Thoracic aorta (tissue), 2 donors: Measurements from ENCODE around the gene GABRG3. TPM values are rescaled to one million over a fixed set of nuclear protein-coding genes. Genes with fewer than 3 reads are reported as not detected.

Experiments
- ATAC-seq: fragments of 150-250 bp; one replicate; pipeline ENCODE4 v1.8.0; 2017; ENCODE audit warnings: low read depth; ENCODE audit not compliant: insufficient number of reproducible peaks, low FRiP score
- DNase-seq: peaks from one replicate; pipeline ENCODE4 v3.0.0-alpha.2; 2020; ENCODE audit warnings: low spot score
- H3K27ac ChIP-seq, 2 donors: fragments of 200-600 bp; sonication (generic); 1 replicate in 1 of 2; 2 replicates in 1 of 2; pipeline ENCODE4 v1.5.1; 2016; ENCODE audit warnings: mild to moderate bottlenecking in 2 of 2, moderate library complexity in 2 of 2
- H3K27me3 ChIP-seq: fragments of 200-600 bp; sonication (generic); replicated peaks from 2 replicates; pipeline ENCODE4 v1.6.0; 2016; ENCODE audit warnings: mild to moderate bottlenecking; ENCODE audit not compliant: insufficient read depth
- H3K36me3 ChIP-seq: fragments of 200-600 bp; sonication (generic); one replicate; pipeline ENCODE4 v1.5.1; 2016
- H3K4me1 ChIP-seq, 2 donors: fragments of 200-600 bp; sonication (generic); 1 replicate in 1 of 2; 2 replicates in 1 of 2; pipeline versions ENCODE4 v1.5.1 to v1.6.0; 2016; ENCODE audit warnings: low read depth in 2 of 2, mild to moderate bottlenecking in 1 of 2; ENCODE audit not compliant: control insufficient read depth in 1 of 2
- H3K4me3 ChIP-seq: fragments of 200-600 bp; sonication (generic); 2 replicates; pipeline ENCODE4 v1.5.1; 2016; ENCODE audit warnings: mild to moderate bottlenecking
- H3K9me3 ChIP-seq: fragments of 200-600 bp; sonication (generic); 2 replicates; pipeline ENCODE4 v1.5.1; 2016
- total RNA-seq, 2 donors: library from RNA; depleted of rRNA; stranded (reverse); fragments of >200 nt; gene quantifications; one replicate each; pipeline versions ENCODE4 v1.1.0 to v1.2.3, GENCODE V29; 2016
- TF ChIP-seq, protein P1 (sequence below): fragments of 200-600 bp; sonication (generic); IDR thresholded peaks from one replicate; pipeline ENCODE4 v1.5.1; 2019; ENCODE audit warnings: antibody characterized with exemption

The GABRG3 gene
- total RNA-seq, 2 donors from 2014 or later = not detected

DNA sequence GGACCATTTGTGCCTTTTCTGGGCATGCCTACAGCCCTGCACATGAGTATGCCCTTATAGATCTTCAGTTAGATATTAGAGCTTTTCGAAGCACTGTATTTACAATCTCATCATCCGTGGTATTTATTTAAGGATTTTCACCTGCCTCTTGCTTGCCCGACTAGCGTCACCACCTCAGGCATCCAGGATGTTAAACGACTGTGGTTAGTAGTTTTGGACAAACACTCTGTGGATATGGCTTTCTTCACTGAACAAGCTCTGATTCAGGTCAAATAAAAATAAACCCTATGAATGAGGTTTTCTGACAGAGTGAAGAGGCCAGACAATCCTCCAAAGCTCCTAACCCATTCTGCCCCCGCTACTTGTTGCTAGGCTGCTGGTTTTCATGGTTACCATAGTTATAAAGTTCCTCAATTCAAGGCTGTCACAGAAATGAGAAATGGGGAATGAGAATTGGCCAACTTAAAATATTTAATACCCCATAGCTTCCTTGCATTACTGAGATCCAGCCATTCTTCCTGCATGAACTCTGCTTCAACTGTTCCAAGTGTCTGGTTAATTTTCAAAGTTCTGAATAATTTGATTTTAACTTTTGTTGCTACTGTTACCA is 440.1 kb downstream of the GABRG3 start:
- Histone ChIP-seq H3K9me3 (no peaks in the 10 kb centered on the region), H3K4me3 (no peak overlapping the region), H3K27me3 (no peaks in the 10 kb centered on the region), H3K27ac (no peak overlapping the region), H3K4me1 (no peaks in the 10 kb centered on the region), H3K36me3 (no peaks in the 10 kb centered on the region)
- TF ChIP-seq, protein P1, sequence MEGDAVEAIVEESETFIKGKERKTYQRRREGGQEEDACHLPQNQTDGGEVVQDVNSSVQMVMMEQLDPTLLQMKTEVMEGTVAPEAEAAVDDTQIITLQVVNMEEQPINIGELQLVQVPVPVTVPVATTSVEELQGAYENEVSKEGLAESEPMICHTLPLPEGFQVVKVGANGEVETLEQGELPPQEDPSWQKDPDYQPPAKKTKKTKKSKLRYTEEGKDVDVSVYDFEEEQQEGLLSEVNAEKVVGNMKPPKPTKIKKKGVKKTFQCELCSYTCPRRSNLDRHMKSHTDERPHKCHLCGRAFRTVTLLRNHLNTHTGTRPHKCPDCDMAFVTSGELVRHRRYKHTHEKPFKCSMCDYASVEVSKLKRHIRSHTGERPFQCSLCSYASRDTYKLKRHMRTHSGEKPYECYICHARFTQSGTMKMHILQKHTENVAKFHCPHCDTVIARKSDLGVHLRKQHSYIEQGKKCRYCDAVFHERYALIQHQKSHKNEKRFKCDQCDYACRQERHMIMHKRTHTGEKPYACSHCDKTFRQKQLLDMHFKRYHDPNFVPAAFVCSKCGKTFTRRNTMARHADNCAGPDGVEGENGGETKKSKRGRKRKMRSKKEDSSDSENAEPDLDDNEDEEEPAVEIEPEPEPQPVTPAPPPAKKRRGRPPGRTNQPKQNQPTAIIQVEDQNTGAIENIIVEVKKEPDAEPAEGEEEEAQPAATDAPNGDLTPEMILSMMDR = no peak
- no peak for ATAC-seq
- DNase-seq = no peak

GRCh38 chr15:27412415-27412814 is 441.4 kb downstream of the GABRG3 start:
- no peak overlapping the region for H3K27ac ChIP-seq
- no peaks in the 10 kb centered on the region for H3K36me3 ChIP-seq
- H3K4me3 ChIP-seq = no peak overlapping the region
- TF ChIP-seq, protein P1 = no peak
- no peaks in the 10 kb centered on the region for H3K4me1 ChIP-seq
- H3K27me3 ChIP-seq = no peaks in the 10 kb centered on the region
- ATAC-seq (no peak), DNase-seq (no peak)
- no peaks in the 10 kb centered on the region for H3K9me3 ChIP-seq

- ATAC-seq (no peak), DNase-seq (no peak)
- no peaks in the 10 kb centered on the region for H3K4me1 ChIP-seq
- no peaks in the 10 kb centered on the region for H3K9me3 ChIP-seq
- no peak overlapping the region for H3K27ac ChIP-seq
- no peak overlapping the region for H3K4me3 ChIP-seq
- H3K36me3 ChIP-seq = no peaks in the 10 kb centered on the region
- H3K27me3 ChIP-seq = no peaks in the 10 kb centered on the region
- TF ChIP-seq, protein P1 = no peak
These were observed 443.3 kb downstream of the GABRG3 start for GRCh38 chr15:27414168-27414870.

GRCh38 chr15:27418726-27419125 is 447.7 kb downstream of the GABRG3 start:
- no peaks in the 10 kb centered on the region for H3K36me3 ChIP-seq
- H3K4me1 ChIP-seq = no peaks in the 10 kb centered on the region
- H3K27ac ChIP-seq = no peak overlapping the region
- H3K4me3 ChIP-seq = no peak overlapping the region
- H3K9me3 ChIP-seq = no peaks in the 10 kb centered on the region
- no peaks in the 10 kb centered on the region for H3K27me3 ChIP-seq
- TF ChIP-seq, protein P1 = no peak
- DNase-seq = no peak
- no peak for ATAC-seq

GRCh38 chr15:27422997-27423396 is 452.0 kb downstream of the GABRG3 start:
- no peak for ATAC-seq
- H3K36me3 ChIP-seq = no peaks in the 10 kb centered on the region
- no peak for DNase-seq
- no peak overlapping the region for H3K27ac ChIP-seq
- no peaks in the 10 kb centered on the region for H3K4me1 ChIP-seq
- TF ChIP-seq, protein P1 = no peak
- no peaks in the 10 kb centered on the region for H3K27me3 ChIP-seq
- H3K9me3 ChIP-seq = no peaks in the 10 kb centered on the region
- H3K4me3 ChIP-seq = no peak overlapping the region
